ENCODE measurements around the gene ANXA2.

ANXA2 gene

GRCh38 chr15:60390871-60391501, 6.8 kb downstream of the ANXA2 start:
- peak overlapping the region; percentile 100 for H3K27ac ChIP-seq
- peak; percentile 75 for DNase-seq (ENCODE audit: low read depth, low spot score)

- peak overlapping the region; percentile 100 for H3K27ac ChIP-seq
- DNase-seq (ENCODE audit: low read depth, low spot score): no peak
Measured at GRCh38 chr15:60390231-60390630, 7.6 kb downstream of the ANXA2 start.

- DNase-seq (ENCODE audit: low read depth, low spot score): no peak
- peak overlapping the region; percentile 100 for H3K27ac ChIP-seq
Measured at GRCh38 chr15:60389261-60390077, 8.3 kb downstream of the ANXA2 start.

GRCh38 chr15:60387321-60387720, 10.5 kb downstream of the ANXA2 start:
- H3K27ac ChIP-seq: peak overlapping the region; percentile 100
- DNase-seq (ENCODE audit: low read depth, low spot score): no peak

GRCh38 chr15:60386615-60387014, 11.2 kb downstream of the ANXA2 start:
- no peak for DNase-seq (ENCODE audit: low read depth, low spot score)
- peak overlapping the region; percentile 100 for H3K27ac ChIP-seq

GRCh38 chr15:60385620-60386552, 11.9 kb downstream of the ANXA2 start:
- peak overlapping the region; percentile 100 for H3K27ac ChIP-seq
- DNase-seq (ENCODE audit: low read depth, low spot score): no peak

GRCh38 chr15:60384526-60385126, 13.2 kb downstream of the ANXA2 start:
- peak overlapping the region; percentile 100 for H3K27ac ChIP-seq
- no peak for DNase-seq (ENCODE audit: low read depth, low spot score)

GRCh38 chr15:60384053-60384452, 13.7 kb downstream of the ANXA2 start:
- H3K27ac ChIP-seq: peak overlapping the region; percentile 100
- no peak for DNase-seq (ENCODE audit: low read depth, low spot score)

GRCh38 chr15:60382773-60383674, 14.8 kb downstream of the ANXA2 start:
- peak overlapping the region; percentile 100 for H3K27ac ChIP-seq
- no peak for DNase-seq (ENCODE audit: low read depth, low spot score)

- H3K27ac ChIP-seq: peak overlapping the region; percentile 100
Measured at GRCh38 chr15:60381148-60381788, 16.5 kb downstream of the ANXA2 start.

GRCh38 chr15:60379525-60380274, 18.1 kb downstream of the ANXA2 start:
- no peak for DNase-seq (ENCODE audit: low read depth, low spot score)
- H3K27ac ChIP-seq: peak overlapping the region; percentile 100

More at GRCh38 chr15:60381148-60381788, 16.5 kb downstream of the ANXA2 start:
- DNase-seq (ENCODE audit: low read depth, low spot score): no peak

GRCh38 chr15:60379185-60379524, 18.6 kb downstream of the ANXA2 start:
- H3K27ac ChIP-seq: peak overlapping the region; percentile 100
- DNase-seq (ENCODE audit: low read depth, low spot score): no peak

- peak overlapping the region; percentile 100 for H3K27ac ChIP-seq
Measured at GRCh38 chr15:60376677-60377095, 21.1 kb downstream of the ANXA2 start.

GRCh38 chr15:60375306-60375705, 22.5 kb downstream of the ANXA2 start:
- peak overlapping the region; percentile 100 for H3K27ac ChIP-seq
- DNase-seq (ENCODE audit: low read depth, low spot score): no peak

More at GRCh38 chr15:60376677-60377095, 21.1 kb downstream of the ANXA2 start:
- no peak for DNase-seq (ENCODE audit: low read depth, low spot score)

- DNase-seq (ENCODE audit: low read depth, low spot score): peak; percentile 84
- peak overlapping the region; percentile 100 for H3K27ac ChIP-seq
Measured at GRCh38 chr15:60374628-60375081, 23.1 kb downstream of the ANXA2 start.

- no peak for DNase-seq (ENCODE audit: low read depth, low spot score)
- peak overlapping the region; percentile 100 for H3K27ac ChIP-seq
Measured at GRCh38 chr15:60374209-60374608, 23.6 kb downstream of the ANXA2 start.

- no peak for DNase-seq (ENCODE audit: low read depth, low spot score)
- peak overlapping the region; percentile 100 for H3K27ac ChIP-seq
Measured at GRCh38 chr15:60373745-60374144, 24.0 kb downstream of the ANXA2 start.

GRCh38 chr15:60373327-60373726, 24.5 kb downstream of the ANXA2 start:
- H3K27ac ChIP-seq: peak overlapping the region; percentile 100
- no peak for DNase-seq (ENCODE audit: low read depth, low spot score)

All from epithelial cell of prostate (primary cell).